Osteoblast (primary cell): ENCODE results near the gene ESF1. TPM values are rescaled to one million over a fixed set of nuclear protein-coding genes. Genes with fewer than 3 reads are reported as not detected.

Experiments
- DNase-seq: peaks from one replicate; pipeline ENCODE4 v3.0.0; 2011; ENCODE audit warnings: low spot score, mixed read lengths; ENCODE audit not compliant: insufficient read length; ENCODE audit errors: missing footprints
- H2AFZ ChIP-seq: 2 replicates; pipeline ENCODE4 v1.6.0; 2011; ENCODE audit warnings: mild to moderate bottlenecking, low read length
- H3K27ac ChIP-seq: 2 replicates; pipeline ENCODE4 v1.5.1; 2011; ENCODE audit warnings: mild to moderate bottlenecking, low read depth, low read length, moderate library complexity
- H3K27me3 ChIP-seq: 2 replicates; pipeline ENCODE4 v1.6.0; 2012; ENCODE audit warnings: mild to moderate bottlenecking, control low read depth, inconsistent platforms, low read length, moderate library complexity; ENCODE audit not compliant: insufficient read depth
- H3K36me3 ChIP-seq: 2 replicates; pipeline ENCODE4 v1.5.1; 2011; ENCODE audit warnings: mild to moderate bottlenecking, low read length, control low read depth, moderate library complexity; ENCODE audit not compliant: insufficient read depth
- H3K4me1 ChIP-seq: 2 replicates; pipeline ENCODE4 v1.5.1; 2011; ENCODE audit warnings: mild to moderate bottlenecking, low read length, control low read depth, moderate library complexity; ENCODE audit not compliant: insufficient read depth
- H3K4me2 ChIP-seq: 2 replicates; pipeline ENCODE4 v1.6.0; 2011; ENCODE audit warnings: mild to moderate bottlenecking, low read length; ENCODE audit not compliant: insufficient read depth
- H3K4me3 ChIP-seq: fragments of 200-600 bp; sonication (generic); 3 replicates; pipeline ENCODE4 v1.5.1; 2012; ENCODE audit warnings: mild to moderate bottlenecking, low read length, inconsistent platforms; ENCODE audit not compliant: insufficient read depth
- H3K79me2 ChIP-seq: 2 replicates; pipeline ENCODE4 v1.6.0; 2012; ENCODE audit warnings: mild to moderate bottlenecking, low read length, control low read depth, inconsistent platforms; ENCODE audit not compliant: insufficient read depth
- H3K9me3 ChIP-seq: 2 replicates; pipeline ENCODE4 v1.5.1; 2011; ENCODE audit warnings: low read depth, low read length, control low read depth
- H4K20me1 ChIP-seq: 2 replicates; pipeline ENCODE4 v1.6.0; 2012; ENCODE audit warnings: mild to moderate bottlenecking, low read length, control low read depth; ENCODE audit not compliant: insufficient read depth
- total RNA-seq: library from RNA; depleted of rRNA; stranded (reverse); fragments of >200 nt; gene quantifications from 2 replicates; pipeline ENCODE4 v1.2.3, GENCODE V29; 2012
- TF ChIP-seq, protein P1 (sequence below): IDR thresholded peaks from 2 replicates; pipeline ENCODE4 v1.5.1; 2011; ENCODE audit warnings: mild to moderate bottlenecking, low read depth, low read length, moderate library complexity; ENCODE audit errors: extremely low read depth

The ESF1 gene
- total RNA-seq, 1 donor, result 9.0 TPM

DNA sequence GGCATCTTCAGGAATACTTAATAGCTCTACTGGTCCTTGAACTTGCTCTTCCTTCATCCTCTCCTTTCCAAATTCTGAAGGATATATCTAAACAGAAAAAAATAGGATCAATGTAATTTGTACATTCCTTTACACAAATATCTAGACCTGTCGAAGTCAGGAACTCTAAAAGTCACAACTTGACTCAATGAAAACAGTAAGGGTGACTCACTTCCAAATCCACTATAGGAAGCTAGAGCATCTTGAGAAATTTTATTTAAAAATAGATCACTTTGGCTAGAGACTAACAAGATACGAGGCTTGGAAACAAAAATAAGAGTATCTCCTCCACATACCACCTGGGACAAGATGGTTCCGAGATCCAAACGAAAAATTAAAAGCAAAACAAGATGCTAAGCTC lies 12.2 kb downstream of the ESF1 start:
- peaks cover 12% of the 10 kb centered on the region for H3K79me2 ChIP-seq
- no peaks in the 10 kb centered on the region for H3K27me3 ChIP-seq
- no peak for DNase-seq
- H3K4me2 ChIP-seq, result no peak overlapping the region
- TF ChIP-seq, protein P1, sequence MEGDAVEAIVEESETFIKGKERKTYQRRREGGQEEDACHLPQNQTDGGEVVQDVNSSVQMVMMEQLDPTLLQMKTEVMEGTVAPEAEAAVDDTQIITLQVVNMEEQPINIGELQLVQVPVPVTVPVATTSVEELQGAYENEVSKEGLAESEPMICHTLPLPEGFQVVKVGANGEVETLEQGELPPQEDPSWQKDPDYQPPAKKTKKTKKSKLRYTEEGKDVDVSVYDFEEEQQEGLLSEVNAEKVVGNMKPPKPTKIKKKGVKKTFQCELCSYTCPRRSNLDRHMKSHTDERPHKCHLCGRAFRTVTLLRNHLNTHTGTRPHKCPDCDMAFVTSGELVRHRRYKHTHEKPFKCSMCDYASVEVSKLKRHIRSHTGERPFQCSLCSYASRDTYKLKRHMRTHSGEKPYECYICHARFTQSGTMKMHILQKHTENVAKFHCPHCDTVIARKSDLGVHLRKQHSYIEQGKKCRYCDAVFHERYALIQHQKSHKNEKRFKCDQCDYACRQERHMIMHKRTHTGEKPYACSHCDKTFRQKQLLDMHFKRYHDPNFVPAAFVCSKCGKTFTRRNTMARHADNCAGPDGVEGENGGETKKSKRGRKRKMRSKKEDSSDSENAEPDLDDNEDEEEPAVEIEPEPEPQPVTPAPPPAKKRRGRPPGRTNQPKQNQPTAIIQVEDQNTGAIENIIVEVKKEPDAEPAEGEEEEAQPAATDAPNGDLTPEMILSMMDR, result no peak
- H2AFZ ChIP-seq, result no peak overlapping the region
- no peak overlapping the region for H3K27ac ChIP-seq
- peaks cover 7% of the 10 kb centered on the region for H3K4me1 ChIP-seq
- peaks cover 59% of the 10 kb centered on the region for H3K36me3 ChIP-seq
- H4K20me1 ChIP-seq, result no peaks in the 10 kb centered on the region
- H3K9me3 ChIP-seq, result no peaks in the 10 kb centered on the region
- no peak overlapping the region for H3K4me3 ChIP-seq

DNA sequence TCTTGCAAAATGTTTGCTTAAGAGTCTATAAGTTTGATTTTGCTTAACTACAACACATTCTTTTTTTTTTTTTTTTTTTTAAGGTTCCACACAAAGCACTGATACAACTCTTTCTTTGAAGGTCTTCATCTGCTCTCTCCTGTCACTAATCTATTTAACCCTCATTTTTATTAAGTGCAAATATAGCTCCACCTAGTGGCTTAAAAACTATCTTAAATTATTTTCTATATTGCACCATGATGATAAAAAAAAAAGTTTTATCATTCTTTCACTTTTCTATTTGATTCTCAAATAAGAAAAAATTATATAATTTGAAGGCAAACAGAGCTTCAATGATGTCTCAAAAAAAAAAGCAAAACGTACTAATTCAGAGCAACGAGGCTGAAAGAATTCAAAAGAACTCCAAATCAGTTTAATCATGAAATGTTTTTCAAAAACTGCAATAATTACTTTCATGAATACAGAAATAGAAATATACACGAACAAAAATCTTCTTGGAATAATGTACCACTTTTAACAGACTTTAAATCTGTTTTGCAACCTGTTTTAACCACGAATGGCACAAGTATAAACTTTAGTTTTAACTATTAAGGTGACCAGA lies 12.8 kb downstream of the ESF1 start:
- no peak for DNase-seq
- Histone ChIP-seq H4K20me1 (no peaks in the 10 kb centered on the region), H3K4me3 (no peak overlapping the region), H3K9me3 (no peaks in the 10 kb centered on the region), H3K4me2 (no peak overlapping the region), H3K79me2 (peaks cover 10% of the 10 kb centered on the region), H3K4me1 (peaks cover under 1% of the 10 kb centered on the region), H2AFZ (no peak overlapping the region), H3K27ac (no peak overlapping the region), H3K27me3 (no peaks in the 10 kb centered on the region), H3K36me3 (peaks cover 63% of the 10 kb centered on the region)
- TF ChIP-seq, protein P1, result peak; percentile 55

DNA sequence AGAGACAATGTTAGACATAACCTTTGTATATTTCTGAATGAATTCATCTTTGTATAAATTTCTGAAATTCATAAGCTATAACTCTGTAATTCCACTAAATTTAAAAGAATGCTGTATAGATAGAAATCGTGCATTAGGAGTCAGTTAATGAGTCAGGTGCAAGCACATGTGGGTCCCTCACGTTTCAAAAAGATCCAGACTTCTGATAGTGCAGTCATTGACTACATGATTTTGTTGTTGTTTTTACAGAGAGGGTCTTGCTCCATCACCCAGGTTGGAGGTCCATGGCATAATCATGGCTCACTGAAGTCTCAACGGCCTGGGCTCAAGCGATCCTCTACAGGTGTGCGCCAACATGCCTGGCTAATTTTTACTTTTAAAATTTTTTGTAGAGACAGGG lies 14.6 kb downstream of the ESF1 start:
- H2AFZ ChIP-seq, result no peak overlapping the region
- no peak overlapping the region for H3K27ac ChIP-seq
- H3K4me3 ChIP-seq, result no peak overlapping the region
- H3K79me2 ChIP-seq, result no peaks in the 10 kb centered on the region
- H3K9me3 ChIP-seq, result peaks cover 7% of the 10 kb centered on the region
- H3K36me3 ChIP-seq, result peaks cover 63% of the 10 kb centered on the region
- H4K20me1 ChIP-seq, result no peaks in the 10 kb centered on the region
- no peaks in the 10 kb centered on the region for H3K4me1 ChIP-seq
- no peaks in the 10 kb centered on the region for H3K27me3 ChIP-seq
- no peak overlapping the region for H3K4me2 ChIP-seq
- DNase-seq, result no peak
- TF ChIP-seq, protein P1, result no peak

DNA sequence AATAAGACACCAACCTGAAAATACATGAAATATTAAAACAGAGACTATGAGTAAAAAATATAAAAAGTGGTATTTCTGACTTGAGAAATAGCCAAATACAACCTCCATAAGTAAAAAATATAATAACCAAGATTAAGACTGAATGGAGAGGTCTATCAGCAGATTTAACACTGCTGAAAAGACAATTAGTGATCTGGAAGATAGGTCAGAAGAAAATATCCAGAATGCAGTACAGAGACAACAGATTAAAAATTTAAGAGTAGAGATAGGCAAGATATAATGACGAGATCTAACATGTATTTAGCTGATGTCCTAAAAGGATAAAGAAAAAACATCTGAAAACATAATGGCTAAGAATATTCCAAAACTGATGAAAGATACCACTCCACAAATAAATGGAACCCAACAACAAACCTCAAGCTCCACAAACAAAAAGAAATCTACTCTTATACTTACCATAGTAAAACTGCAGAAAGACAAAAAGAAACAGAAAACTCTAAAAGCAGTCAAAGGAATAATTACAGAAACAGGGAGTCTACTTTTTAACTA lies 18.8 kb downstream of the ESF1 start:
- Histone ChIP-seq H3K27me3 (no peaks in the 10 kb centered on the region), H2AFZ (no peak overlapping the region), H3K4me2 (no peak overlapping the region), H3K36me3 (peaks cover 63% of the 10 kb centered on the region), H4K20me1 (no peaks in the 10 kb centered on the region), H3K4me3 (no peak overlapping the region), H3K79me2 (no peaks in the 10 kb centered on the region), H3K27ac (no peak overlapping the region), H3K4me1 (no peaks in the 10 kb centered on the region), H3K9me3 (peaks cover 7% of the 10 kb centered on the region)
- DNase-seq, result no peak
- TF ChIP-seq, protein P1, result no peak
